Measurements from ENCODE around the gene TP73. TPM values are rescaled to one million over a fixed set of nuclear protein-coding genes. Genes with fewer than 3 reads are reported as not detected.

The TP73 gene
- total RNA-seq, 1 donor = not detected

DNA sequence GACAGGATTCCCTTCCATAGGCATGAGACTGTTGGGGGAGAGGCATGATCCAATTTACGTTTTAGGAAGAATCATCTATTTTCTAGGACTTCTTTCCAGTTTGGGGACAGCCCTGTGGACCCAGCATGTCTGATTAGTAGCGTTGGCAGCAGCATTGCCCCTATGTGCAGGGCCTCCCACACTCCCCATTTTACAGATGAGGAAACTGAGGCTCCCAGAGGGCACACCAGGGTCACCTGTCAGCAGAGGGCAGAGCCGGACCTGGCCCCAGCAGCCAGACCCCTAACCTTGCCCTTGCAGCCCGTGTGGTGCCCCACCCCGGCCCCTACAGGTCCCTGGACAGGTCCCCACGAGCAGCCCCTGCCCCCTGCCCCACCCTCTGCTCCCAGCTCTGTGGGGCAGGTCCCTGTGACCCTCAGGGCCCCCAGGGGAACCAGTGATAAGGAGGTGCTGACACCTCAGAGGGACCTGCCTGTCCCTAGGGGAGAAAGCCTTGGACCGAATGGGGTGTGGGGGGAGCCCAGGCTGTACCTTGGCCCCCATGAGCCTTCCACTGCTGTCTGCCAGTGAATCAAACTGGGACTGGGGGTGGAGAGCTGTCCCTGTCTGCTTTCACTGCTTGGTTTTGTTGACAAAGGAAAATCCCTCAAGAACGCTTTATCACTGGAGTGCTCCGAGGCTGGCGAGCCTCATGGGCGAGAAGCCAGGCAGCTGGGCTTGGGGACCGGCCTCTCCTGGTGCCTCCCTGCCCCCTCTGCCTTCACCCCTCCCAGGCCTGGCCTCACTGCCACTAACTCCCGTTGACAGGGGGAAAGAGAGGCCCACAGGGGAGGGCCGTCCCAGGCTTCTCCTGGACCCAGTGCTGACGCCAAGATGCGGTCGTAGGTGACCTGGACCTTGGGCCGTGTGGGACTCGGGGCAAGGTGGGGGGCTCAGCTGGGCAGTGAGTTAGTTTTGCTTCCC lies 60.5 kb downstream of the TP73 start:
- DNase-seq (ENCODE audit: low read depth) = no peak
- TF ChIP-seq, protein P1, sequence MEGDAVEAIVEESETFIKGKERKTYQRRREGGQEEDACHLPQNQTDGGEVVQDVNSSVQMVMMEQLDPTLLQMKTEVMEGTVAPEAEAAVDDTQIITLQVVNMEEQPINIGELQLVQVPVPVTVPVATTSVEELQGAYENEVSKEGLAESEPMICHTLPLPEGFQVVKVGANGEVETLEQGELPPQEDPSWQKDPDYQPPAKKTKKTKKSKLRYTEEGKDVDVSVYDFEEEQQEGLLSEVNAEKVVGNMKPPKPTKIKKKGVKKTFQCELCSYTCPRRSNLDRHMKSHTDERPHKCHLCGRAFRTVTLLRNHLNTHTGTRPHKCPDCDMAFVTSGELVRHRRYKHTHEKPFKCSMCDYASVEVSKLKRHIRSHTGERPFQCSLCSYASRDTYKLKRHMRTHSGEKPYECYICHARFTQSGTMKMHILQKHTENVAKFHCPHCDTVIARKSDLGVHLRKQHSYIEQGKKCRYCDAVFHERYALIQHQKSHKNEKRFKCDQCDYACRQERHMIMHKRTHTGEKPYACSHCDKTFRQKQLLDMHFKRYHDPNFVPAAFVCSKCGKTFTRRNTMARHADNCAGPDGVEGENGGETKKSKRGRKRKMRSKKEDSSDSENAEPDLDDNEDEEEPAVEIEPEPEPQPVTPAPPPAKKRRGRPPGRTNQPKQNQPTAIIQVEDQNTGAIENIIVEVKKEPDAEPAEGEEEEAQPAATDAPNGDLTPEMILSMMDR (IDR thresholded peaks at IDR 0.05; ENCODE audit: insufficient read depth, low read depth, low read length) = no peak
- H3K4me3 ChIP-seq (ENCODE audit: low read depth, low read length) = no peak overlapping the region

DNA sequence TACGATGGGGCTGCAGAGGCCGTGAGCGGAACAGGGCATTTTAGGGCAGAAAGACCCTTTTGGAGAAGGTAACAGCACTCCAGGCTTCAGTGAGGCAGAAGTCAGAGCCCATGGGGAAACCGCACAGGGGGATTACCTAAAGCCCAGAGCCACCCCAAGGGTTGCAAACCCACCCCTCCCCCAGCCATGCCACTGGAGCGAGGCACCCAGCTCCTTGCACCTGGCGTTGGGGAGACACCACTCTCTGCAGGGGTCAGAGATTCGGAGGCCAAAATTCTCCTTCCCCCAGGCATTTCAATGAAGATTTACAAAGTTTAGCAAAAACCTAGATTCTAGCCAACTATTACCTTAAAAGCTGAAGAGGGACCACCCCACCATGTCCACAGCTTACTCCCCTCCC lies 61.5 kb downstream of the TP73 start:
- TF ChIP-seq, protein P1 (IDR thresholded peaks at IDR 0.05; ENCODE audit: insufficient read depth, low read depth, low read length) = no peak
- no peak overlapping the region for H3K4me3 ChIP-seq (ENCODE audit: low read depth, low read length)
- no peak for DNase-seq (ENCODE audit: low read depth)

DNA sequence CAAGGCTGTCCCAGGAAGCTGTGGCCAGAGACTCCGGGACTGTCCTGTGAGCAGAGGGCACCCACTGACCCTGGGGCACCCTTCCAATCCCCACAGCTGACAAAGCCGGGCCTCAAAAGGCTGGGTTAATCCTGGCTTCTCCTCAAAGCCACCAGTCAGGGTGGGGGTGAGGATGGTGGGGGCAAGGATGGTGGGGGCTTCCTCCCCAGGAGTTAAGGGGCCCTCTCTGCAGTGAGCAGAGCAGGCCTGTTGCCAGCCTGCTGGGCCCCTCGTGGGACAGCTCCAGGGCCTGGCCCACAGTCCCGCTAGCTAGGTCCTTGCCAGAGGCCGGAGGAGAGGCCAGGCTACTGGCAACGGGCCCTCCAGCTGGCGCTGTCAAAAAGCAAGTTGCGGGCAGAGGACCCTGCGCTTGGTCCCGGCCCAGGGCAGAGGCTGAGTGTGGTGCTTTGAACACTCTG lies 62.0 kb downstream of the TP73 start:
- TF ChIP-seq, protein P1 (IDR thresholded peaks at IDR 0.05; ENCODE audit: insufficient read depth, low read depth, low read length) = no peak
- no peak overlapping the region for H3K4me3 ChIP-seq (ENCODE audit: low read depth, low read length)
- no peak for DNase-seq (ENCODE audit: low read depth)

DNA sequence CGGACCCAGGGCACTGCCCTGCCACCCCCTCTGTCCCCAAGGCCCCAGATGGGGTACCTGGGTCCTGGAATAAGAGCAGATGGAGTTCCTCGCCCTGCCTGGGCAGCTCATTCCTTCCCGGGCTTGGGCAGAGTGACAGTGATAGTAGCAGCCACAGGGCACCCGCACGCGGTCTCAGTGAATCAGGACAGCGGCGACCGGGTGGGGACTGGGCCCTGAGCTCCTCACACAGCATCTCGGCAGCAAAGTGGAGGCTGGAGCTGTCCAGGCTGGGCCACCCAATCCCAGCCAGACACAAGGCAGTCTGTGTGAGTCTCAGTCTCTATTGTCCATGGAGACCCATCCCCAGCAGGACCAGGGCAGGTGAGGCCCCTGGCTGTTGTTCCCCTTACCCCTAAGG lies 62.5 kb downstream of the TP73 start:
- TF ChIP-seq, protein P1 (IDR thresholded peaks at IDR 0.05; ENCODE audit: insufficient read depth, low read depth, low read length) = no peak
- no peak for DNase-seq (ENCODE audit: low read depth)
- H3K4me3 ChIP-seq (ENCODE audit: low read depth, low read length) = no peak overlapping the region

DNA sequence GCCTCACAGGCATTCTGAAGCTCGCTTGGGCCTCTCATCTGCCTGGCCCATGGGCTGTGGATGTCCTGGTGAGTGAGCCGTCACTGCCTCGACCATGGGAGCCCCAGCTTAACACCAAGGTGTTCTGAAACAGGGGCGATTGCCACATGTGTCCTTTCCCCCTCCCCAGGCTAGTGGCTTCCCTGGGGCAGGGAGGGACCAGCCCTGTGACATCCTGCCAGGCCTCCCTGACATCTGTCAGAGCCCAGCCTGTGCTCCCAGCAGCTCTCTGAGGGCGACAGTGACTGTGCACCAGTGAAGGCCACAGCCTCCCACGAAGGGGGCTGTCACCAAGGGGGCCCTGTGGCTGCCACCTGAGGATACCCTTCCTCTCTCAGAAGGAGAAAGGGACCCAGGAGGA lies 64.0 kb downstream of the TP73 start:
- TF ChIP-seq, protein P1 (IDR thresholded peaks at IDR 0.05; ENCODE audit: insufficient read depth, low read depth, low read length) = no peak
- no peak for DNase-seq (ENCODE audit: low read depth)
- no peak overlapping the region for H3K4me3 ChIP-seq (ENCODE audit: low read depth, low read length)

DNA sequence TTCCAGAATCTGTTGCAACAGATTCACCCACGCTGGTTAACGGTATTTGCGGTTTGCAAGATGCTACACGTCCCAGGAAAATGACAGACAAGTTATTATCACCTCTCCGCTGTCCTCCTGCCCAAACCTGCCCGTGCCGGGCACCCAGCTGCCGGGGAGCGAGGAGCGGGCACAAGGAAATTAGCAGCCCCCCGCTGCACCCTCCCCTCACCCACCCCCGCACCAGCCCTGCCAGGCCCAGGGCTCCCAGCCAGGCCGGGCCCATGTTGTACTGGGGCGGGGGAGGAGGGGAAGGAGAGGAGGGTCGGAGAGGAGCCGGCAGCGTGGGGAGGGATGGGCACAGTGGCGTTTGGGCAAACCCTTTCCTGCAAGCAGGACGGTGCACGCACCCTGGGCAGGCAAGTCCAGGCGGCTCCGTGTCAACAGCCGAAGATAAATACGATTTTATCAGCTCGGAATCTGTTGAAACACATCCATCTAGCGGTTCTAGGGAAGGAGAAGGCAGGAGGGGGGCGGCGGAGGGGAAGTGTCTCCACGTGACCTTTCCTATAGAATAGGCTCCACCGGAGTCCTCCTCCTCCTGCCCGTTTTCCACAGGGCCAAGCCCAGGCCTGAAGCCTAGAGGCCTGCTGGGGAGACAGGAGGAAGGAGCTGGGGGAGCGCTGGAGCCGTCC lies 64.9 kb downstream of the TP73 start:
- TF ChIP-seq, protein P1 (IDR thresholded peaks at IDR 0.05; ENCODE audit: insufficient read depth, low read depth, low read length) = no peak
- no peak overlapping the region for H3K4me3 ChIP-seq (ENCODE audit: low read depth, low read length)
- no peak for DNase-seq (ENCODE audit: low read depth)
